Measurements from ENCODE around the gene CD177. TPM values are rescaled to one million over a fixed set of nuclear protein-coding genes. Genes with fewer than 3 reads are reported as not detected.
"Not testable (repeated sequence)": the region's sequence is repeated elsewhere in the genome, so short reads cannot be mapped to it uniquely, and the experiment has no call there.

CD177 gene
- total RNA-seq, 4 donors from 2014 or later, result 0.24 to 1.3 (median 1.1) TPM; not detected in 1

GRCh38 chr19:43338530-43338929 is 15.0 kb upstream of the CD177 start:
- no peak overlapping the region for H3K27ac ChIP-seq
- no peak overlapping the region for H3K4me3 ChIP-seq
- no peaks in the 10 kb centered on the region for H3K36me3 ChIP-seq
- TF ChIP-seq CTCF (IDR thresholded peaks at IDR 0.05) (no peak), POLR2A (IDR thresholded peaks at IDR 0.05) (no peak)
- H3K9me3 ChIP-seq, result no peaks in the 10 kb centered on the region
- DNase-seq, result no peak
- H3K27me3 ChIP-seq, result no peaks in the 10 kb centered on the region
- H3K4me1 ChIP-seq, result no peaks in the 10 kb centered on the region
- intact Hi-C loops (cut with DNase I; ENCODE audit: low total_unique reads), result no loop called here

GRCh38 chr19:43339243-43339930 is 14.1 kb upstream of the CD177 start:
- intact Hi-C loops (cut with DNase I; ENCODE audit: low total_unique reads); H3K27me3 ChIP-seq; H3K9me3 ChIP-seq; H3K4me1 ChIP-seq; H3K4me3 ChIP-seq; H3K36me3 ChIP-seq; DNase-seq; H3K27ac ChIP-seq: not testable (repeated sequence)

GRCh38 chr19:43340101-43340500 is 13.4 kb upstream of the CD177 start:
- H3K9me3 ChIP-seq; H3K36me3 ChIP-seq; H3K27me3 ChIP-seq; H3K27ac ChIP-seq; intact Hi-C loops (cut with DNase I; ENCODE audit: low total_unique reads); H3K4me3 ChIP-seq; DNase-seq; H3K4me1 ChIP-seq: not testable (repeated sequence)

- H3K27ac ChIP-seq; DNase-seq; H3K4me1 ChIP-seq; H3K4me3 ChIP-seq; H3K9me3 ChIP-seq; H3K27me3 ChIP-seq; H3K36me3 ChIP-seq; intact Hi-C loops (cut with DNase I; ENCODE audit: low total_unique reads): not testable (repeated sequence)
These were observed 12.4 kb upstream of the CD177 start for GRCh38 chr19:43341098-43341497.

GRCh38 chr19:43342104-43342503 is 11.4 kb upstream of the CD177 start:
- H3K4me3 ChIP-seq; DNase-seq; H3K27me3 ChIP-seq; H3K4me1 ChIP-seq; H3K36me3 ChIP-seq; H3K27ac ChIP-seq; H3K9me3 ChIP-seq; intact Hi-C loops (cut with DNase I; ENCODE audit: low total_unique reads): not testable (repeated sequence)

- H3K27me3 ChIP-seq; H3K36me3 ChIP-seq; intact Hi-C loops (cut with DNase I; ENCODE audit: low total_unique reads); H3K4me1 ChIP-seq; H3K4me3 ChIP-seq; H3K9me3 ChIP-seq; DNase-seq; H3K27ac ChIP-seq: not testable (repeated sequence)
These were observed 9.1 kb upstream of the CD177 start for GRCh38 chr19:43344347-43344925.

- H3K27me3 ChIP-seq; DNase-seq; intact Hi-C loops (cut with DNase I; ENCODE audit: low total_unique reads); H3K9me3 ChIP-seq; H3K4me3 ChIP-seq; H3K27ac ChIP-seq; H3K36me3 ChIP-seq; H3K4me1 ChIP-seq: not testable (repeated sequence)
These were observed 3.7 kb upstream of the CD177 start for GRCh38 chr19:43349813-43350212.

GRCh38 chr19:43351998-43352746 is 1.3 kb upstream of the CD177 start:
- Histone ChIP-seq H3K27ac (no peak overlapping the region), H3K36me3 (no peaks in the 10 kb centered on the region), H3K9me3 (no peaks in the 10 kb centered on the region), H3K4me1 (no peaks in the 10 kb centered on the region), H3K27me3 (peaks cover 0 to 4% of the 10 kb centered on the region in 2 donors), H3K4me3 (no peak overlapping the region)
- TF ChIP-seq POLR2A (IDR thresholded peaks at IDR 0.05) (no peak), CTCF (IDR thresholded peaks at IDR 0.05) (no peak)
- no peak for DNase-seq
- intact Hi-C loops (cut with DNase I; ENCODE audit: low total_unique reads), result no loop called here

Data from uterus (tissue), 4 donors.